Hair follicle dermal papilla cell (primary cell): ENCODE results near the gene CCNI. TPM values are rescaled to one million over a fixed set of nuclear protein-coding genes. Genes with fewer than 3 reads are reported as not detected.

Source experiments
- total RNA-seq: library from RNA; depleted of rRNA; stranded (reverse); fragments of >200 nt; gene quantifications from 2 replicates; pipeline ENCODE4 v1.2.3, GENCODE V29; 2012

CCNI gene, protein sequence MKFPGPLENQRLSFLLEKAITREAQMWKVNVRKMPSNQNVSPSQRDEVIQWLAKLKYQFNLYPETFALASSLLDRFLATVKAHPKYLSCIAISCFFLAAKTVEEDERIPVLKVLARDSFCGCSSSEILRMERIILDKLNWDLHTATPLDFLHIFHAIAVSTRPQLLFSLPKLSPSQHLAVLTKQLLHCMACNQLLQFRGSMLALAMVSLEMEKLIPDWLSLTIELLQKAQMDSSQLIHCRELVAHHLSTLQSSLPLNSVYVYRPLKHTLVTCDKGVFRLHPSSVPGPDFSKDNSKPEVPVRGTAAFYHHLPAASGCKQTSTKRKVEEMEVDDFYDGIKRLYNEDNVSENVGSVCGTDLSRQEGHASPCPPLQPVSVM
- 157 and 173 TPM in 2 replicates for total RNA-seq

DNA sequence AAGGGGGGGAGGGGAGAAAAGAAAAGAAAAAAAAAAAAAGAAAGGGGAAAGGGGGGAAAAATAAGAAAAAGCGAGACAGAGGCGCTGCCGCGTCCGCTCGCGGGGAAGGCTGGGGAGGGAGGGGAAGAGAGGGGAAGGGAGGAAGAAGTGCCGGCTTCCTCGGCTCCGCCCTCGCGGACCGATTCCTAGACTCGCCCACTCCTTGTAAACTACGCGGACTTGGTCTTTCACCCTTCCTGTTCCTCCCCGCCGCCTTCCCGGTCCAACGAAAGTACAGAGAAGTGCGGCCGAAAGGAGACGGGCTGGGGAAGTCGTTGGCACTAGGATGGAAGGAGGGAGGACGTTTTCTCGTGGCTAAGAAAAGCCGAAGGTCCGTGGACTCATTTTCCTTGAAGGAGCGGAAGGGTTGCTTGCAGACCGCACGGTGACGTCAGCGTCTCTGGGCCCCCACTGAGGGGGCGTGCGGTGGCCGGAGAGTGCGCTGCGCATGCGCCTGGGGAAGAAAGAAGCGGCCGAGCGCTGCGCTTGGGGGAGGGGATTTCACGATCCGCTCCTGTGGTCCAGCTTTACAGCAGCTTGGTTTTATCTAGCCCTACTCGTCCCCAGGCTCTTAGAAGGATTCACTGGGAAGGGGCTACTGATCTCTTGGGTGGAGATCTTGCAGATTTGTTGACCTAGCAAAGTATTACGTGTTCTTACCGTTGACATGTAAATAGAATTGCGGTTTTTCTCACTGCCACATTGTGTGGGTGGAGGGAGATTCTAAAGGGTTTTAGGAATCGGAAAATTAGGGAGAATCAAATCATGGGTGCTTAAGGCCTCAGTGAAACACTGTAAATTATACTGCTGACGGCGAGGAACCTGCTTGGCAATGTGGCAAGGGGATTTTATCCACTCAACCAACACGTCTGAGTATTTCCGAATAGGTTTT, at the start of gene CCNI:
TSS of gene CCNI (minus strand) at position 121 of the 931 bp plus-strand sequence. CDS start 9,627 bp downstream, outside the sequence.

Other genes with a start within 250 kb of the CCNI start
- gene SOWAHB, start 177.8 kb downstream of the CCNI start, total RNA-seq = 0.16 and 0.36 TPM in 2 replicates
- 963 and 976 TPM in 2 replicates for gene SEPTIN11, start 126.2 kb downstream of the CCNI start, total RNA-seq
- 25.5 and 27.7 TPM in 2 replicates for gene CCNG2, start 81.2 kb upstream of the CCNI start, total RNA-seq